CD1c-positive myeloid dendritic cell (primary cell): ENCODE measurements around the gene NOP9.
A peak's percentile ranks its signal among the peaks of the same experiment; 100 is the strongest.

Source experiments
- DNase-seq: peaks from one replicate; pipeline ENCODE4 v3.0.0-alpha.2; 2016; ENCODE audit errors: extremely low spot score

Gene NOP9

GRCh38 chr14:24299255-24300191 lies at the start of gene NOP9, which contains the start of gene DHRS1:
TSS of gene NOP9 (plus strand) at chr14:24299850. CDS start at chr14:24299955, 105 bp downstream.
TSS of gene DHRS1 (minus strand) at chr14:24299780. CDS start at chr14:24299106, 674 bp downstream.
- DNase-seq = peak; percentile 97

- DNase-seq = no peak
Measured at GRCh38 chr14:24250354-24250753, 49.3 kb upstream of the NOP9 start.

- DNase-seq = no peak
Measured at GRCh38 chr14:24251880-24252288, 47.8 kb upstream of the NOP9 start.

DNA sequence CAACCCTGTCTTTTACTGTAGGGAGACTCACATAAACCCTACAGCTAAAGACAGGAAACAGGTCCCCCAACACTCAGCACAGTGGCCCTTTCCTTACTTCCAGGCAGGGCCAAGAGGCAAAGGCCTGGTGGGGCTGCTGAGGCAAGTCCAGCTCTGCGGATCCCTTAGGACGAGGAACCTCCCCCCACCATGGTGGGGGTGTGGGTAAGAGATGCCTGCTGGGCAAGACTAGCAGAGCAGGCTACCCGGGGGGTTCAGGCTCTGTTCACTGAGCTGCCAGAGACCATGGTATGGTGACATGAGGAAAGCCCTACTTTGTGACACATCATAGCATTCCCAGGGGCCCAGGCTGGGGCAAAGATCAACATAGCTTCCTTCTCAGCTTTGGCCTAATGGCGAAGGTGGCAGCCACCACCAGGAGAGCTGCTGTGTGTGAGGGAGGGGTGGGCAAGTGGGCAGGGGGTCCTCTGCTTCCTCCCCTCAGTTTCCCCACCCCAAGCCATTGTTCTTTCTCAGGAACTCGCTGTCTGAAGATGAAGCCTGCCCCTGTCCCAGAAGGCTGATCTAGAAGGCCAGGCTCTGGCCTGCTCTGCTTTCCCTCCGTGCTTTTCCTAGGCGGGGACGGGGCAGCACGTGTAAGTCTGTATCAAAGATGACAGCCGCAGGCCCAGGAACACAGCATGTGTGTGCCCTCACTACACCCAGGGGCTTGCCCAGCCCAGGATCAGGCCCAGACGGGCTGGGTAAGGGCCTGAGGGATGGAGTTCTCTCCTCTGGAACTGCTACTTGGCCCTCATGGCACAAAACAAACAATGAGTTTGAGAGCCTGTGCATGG lies 47.1 kb upstream of the NOP9 start:
- no peak for DNase-seq

GRCh38 chr14:24253936-24254335 lies 45.7 kb upstream of the NOP9 start:
- no peak for DNase-seq

DNA sequence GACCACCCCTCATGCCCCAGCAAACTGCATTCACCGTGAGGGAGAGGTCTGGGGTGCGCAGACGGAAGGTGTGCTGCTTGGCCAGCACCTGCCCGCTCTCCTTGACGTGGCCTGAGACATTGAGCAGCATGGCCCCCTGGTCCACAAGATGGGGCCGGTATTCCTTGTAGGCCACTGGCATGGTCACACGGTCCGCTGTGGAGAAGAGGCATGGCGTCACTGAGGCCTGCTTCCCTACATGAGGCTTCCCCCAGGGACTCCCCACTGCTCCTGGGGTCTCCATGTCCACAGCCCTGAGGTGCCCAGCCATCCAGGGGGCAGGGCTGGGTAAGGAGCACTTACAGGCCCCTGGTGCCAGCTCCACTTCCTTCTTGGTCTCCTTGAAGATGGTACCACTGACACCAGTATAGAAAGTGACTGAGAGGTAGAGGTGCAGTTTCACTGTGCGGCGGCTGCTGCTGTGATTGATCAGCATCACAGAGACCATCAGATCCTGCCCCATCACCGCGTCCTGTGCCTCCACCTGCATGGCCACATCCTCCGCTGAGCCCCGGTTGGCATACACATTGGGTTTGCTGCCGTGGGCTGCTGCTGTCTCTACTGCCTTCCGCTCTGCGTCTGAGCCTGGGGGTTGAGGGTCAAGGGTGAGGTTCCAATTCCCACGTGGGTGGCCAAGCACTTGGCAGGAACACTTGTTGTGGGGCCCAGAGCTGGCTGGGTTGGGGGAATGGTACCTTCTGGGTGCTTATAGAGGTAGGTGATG lies 44.8 kb upstream of the NOP9 start:
- DNase-seq = no peak

DNA sequence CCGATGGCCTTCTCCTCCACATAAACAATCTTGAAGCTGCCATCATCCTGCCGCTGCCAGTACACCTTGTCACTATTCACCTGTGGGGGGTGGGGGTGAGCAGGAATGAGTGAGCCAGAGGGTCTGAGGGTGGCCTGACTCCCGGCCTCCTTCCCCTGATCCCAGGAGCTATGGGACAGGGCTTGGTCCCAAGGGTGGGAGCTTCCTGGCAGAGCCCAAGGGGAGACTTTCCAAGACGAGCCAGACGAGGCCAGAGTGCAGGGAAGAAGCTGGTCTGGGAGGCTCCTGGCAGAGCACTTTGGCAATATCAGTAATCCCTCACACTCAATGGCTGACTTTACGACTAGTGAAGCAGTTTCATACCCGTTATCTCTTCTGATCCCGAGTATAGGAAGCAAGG lies 44.2 kb upstream of the NOP9 start:
- DNase-seq = no peak

DNA sequence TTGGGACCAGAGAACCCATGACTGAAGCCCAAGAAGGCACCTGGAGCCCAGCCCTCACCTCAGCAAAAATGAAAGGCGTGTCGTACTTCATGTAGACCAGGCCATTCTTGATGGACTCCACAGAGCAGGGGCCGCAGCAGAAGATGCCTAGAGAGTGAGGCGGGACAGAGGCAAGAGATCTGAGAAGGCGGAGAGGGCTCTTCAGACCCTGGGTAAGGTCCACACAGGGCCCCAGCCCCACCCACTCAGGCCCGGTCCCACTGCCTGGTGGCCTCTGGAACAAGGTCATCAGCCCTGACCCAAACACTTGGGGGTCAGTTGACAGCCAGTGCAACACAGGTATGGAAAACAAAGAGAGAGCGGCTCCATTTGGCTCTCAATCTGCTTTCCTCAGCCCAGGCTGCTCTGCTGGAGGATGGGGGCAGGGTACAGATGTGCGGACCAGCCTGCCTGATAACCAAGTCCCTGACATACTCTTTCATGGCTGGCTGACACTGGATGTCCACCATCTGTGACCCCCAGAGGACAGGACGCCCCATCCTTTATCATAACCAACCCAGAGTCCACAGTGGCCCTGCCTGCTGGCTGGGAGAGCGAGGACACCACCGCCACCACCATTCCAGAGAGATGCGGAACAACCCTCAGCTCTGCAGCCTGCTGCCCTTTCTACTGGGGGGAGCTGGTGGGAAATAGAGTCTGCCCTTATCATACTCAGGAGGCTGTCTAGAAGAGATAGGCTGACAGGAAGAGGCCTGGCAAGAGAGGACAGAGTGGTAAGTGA lies 43.5 kb upstream of the NOP9 start:
- no peak for DNase-seq

- no peak for DNase-seq
Measured at GRCh38 chr14:24256960-24257359, 42.7 kb upstream of the NOP9 start.

DNA sequence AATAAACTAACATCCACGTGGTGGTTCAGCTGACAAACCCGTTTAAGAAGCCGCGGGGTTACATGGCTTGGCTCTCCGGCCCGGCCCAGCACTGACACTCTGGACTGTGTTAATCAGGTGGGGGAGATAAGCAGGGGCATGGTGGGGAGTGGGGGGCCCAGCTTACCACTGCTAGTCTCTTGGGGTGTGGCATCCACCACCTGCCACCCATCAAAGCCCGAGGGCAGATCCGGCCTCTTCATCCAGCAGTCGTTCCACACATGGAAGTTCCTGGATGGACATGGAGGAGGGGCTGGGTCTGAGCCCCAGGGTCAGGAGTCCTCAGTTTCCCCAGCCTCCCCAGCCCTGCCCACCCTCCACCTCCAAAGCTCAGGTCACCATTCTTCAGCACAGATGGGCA lies 41.5 kb upstream of the NOP9 start:
- no peak for DNase-seq

- DNase-seq = no peak
Measured at GRCh38 chr14:24258548-24259265, 40.9 kb upstream of the NOP9 start.

DNA sequence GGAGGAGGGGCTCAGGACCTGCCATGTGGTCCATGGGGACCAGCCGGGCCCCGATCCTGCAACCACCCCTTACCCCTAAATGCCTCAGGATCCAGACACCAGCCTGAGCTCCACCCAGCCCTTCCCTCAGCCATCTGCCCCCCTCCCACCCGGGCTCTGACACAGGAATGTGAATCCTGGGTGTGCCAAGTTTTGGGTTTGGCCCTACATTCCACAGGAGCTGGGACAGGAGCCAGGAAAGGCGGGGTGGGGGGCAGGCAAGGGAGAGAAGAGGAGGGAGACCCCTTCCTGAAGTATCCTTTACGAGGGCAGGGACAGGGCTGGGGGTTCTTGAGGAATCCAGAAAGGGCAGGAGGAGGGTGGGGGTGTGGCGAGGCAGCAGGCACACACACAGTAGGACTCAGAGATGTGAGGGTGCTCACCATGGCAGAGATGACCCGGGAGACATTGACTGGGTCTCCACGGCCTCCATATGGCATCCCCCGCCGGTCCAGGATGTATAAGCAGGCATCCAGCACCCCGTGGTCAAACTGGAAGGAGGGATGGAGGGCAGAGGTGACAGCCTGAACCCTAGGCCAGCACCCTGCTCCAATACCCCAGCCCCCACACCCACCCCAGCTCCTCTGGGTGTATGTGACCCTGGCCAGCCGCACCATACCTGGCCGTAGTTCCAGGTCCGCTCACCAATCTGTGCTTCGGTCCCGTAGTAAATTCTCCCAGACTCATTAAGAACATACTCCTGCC lies 40.2 kb upstream of the NOP9 start:
- no peak for DNase-seq

GRCh38 chr14:24260026-24260779 lies 39.4 kb upstream of the NOP9 start:
- DNase-seq = no peak

GRCh38 chr14:24260780-24261157 lies 38.9 kb upstream of the NOP9 start:
- DNase-seq = no peak

DNA sequence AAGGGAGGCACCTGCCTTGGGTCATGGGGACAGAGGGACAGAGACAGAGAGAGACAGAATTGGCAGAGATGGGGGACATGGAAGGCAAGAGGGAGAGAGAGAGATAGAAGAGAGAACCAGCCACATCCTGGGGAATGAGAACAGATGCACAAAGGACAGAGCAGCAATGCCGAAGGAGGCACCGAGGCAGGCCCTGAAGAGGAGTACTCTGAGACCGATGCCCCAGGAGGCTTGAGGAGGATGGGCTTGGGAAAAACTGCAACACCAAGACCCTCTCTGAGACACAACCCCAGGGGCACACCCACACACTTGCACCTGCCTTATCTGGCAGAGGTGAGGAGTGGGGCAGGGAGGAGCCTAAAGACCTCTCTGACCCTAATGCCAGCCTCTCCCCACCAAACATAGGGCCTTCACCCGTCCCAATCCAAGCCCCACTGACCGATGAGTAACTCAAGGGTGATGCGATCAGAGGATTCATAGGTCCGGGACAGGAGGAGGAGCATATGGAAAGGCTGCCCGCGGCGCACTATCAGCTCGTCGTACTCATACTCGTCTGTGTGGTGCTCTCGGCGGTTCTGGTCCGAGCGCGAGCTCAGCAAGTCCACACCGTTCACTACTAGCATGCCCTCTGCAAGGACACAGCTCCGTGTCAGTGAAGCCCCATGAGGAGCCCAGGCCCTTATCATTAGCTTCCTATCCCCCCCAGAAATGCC lies 38.2 kb upstream of the NOP9 start:
- no peak for DNase-seq

GRCh38 chr14:24261969-24262327 lies 37.7 kb upstream of the NOP9 start:
- DNase-seq = no peak

DNA sequence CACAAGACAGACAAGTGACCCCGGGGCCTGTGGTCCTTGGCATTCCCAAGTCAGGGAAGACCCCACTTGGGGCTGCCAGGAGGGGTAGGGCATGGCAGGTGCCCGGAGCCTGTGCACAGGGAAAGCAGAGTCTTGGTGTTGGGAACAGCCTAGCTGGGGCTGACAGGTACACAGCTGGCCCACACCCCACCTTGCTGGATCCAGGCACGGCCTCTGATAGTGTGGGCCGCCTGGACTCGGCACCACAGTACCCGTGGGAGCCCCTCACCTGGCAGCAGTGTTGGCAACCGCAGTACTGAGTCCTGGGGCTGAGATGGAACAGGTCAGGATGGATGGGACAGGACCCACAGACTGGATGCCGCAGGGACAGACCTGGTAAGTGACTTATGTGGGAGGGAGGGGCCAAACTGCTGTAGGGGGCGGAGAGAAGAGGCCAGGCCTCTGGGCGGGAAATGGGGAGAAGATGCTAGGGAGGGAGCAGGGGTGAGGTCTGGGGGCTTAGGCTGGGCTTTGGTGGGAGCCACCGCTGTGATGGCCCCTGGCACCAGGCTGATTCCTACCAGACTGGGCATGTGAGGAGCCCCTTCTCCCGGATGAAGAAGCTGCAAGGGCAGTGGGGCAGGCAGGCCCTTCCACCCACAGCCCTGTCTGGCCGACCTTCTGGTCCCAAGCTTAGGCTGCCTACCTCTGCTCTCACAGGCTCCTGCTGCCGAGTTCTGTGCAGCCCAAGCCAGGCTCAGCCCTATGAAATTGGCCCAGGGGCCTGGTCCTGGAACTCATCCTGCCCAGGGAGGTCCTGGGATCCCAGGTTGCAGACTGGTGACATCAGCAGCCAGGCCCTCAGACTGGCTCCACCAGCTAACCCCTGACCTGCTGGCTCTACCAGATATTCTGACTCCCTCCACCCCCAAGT lies 36.6 kb upstream of the NOP9 start, which contains the start of gene TGM1:
Gene TGM1 (minus strand): TSS at position 357 of the 913 bp plus-strand sequence. CDS start 825 bp downstream, outside the sequence.
- no peak for DNase-seq
